ENCODE results near the gene SLC25A18.

The SLC25A18 gene

DNA sequence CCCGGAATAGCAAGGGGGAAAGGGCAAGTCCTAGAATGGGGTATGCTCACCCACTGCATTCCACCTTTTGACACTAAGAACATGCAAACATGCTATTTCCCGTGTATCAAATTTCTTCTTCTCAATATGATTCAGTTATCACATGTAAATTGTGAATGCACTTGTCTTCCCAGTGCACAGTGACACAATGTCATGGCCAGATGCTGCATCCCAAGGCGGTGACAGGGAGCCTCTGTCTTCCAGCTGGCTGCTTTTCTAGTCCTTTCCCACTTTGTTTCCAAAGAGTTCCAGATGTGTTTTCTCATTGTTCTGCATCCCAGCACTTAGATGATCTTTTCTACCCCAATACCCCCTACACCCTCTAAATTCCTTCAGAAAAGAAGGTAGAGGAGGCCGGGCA lies 12.4 kb downstream of the SLC25A18 start:
- Histone ChIP-seq H2BK12ac (ENCODE audit: low read length) (no peak overlapping the region), H3K23ac (ENCODE audit: low read length) (no peak overlapping the region), H2BK120ac (ENCODE audit: insufficient read depth, low read length, poor library complexity) (no peak overlapping the region), H3K79me2 (ENCODE audit: control insufficient read depth, insufficient read depth, low read length, poor library complexity) (no peaks in the 10 kb centered on the region), H3K27ac (ENCODE audit: low read depth, low read length) (no peak overlapping the region), H2AK5ac (ENCODE audit: low read length) (no peak overlapping the region), H4K8ac (ENCODE audit: low read depth, low read length) (no peak overlapping the region), H3K14ac (ENCODE audit: low read length) (no peak overlapping the region), H3K4me2 (ENCODE audit: low read length) (no peak overlapping the region), H2BK5ac (ENCODE audit: low read depth, low read length, poor library complexity) (no peak overlapping the region), H3K27me3 (ENCODE audit: insufficient read depth, low read length) (no peaks in the 10 kb centered on the region), H3K18ac (ENCODE audit: low read length) (no peak overlapping the region), H3K9ac (ENCODE audit: low read length) (no peak overlapping the region), H3K9me3 (ENCODE audit: insufficient read depth, low read depth, low read length) (no peaks in the 10 kb centered on the region), H2AFZ (ENCODE audit: insufficient read depth, low read length, poor library complexity) (no peak overlapping the region), H4K12ac (ENCODE audit: low read depth, low read length) (no peak overlapping the region), H4K91ac (ENCODE audit: low read depth, low read length) (no peak overlapping the region), H3K36me3 (ENCODE audit: control insufficient read depth in 1 of 2, insufficient read depth in 2 of 2, low read length in 2 of 2) (no peaks in the 10 kb centered on the region), H3K4ac (ENCODE audit: low read depth, low read length) (no peak overlapping the region), H3K79me1 (ENCODE audit: low read length) (no peaks in the 10 kb centered on the region), H3K4me1 (ENCODE audit: control insufficient read depth in 1 of 2, insufficient read depth in 2 of 2, low read length in 2 of 2) (peaks cover 14 to 16% of the 10 kb centered on the region in 2 experiments), H3K4me3 (ENCODE audit: low read depth, low read length) (no peak overlapping the region)
- DNase-seq, result no peak
- WGBS (ENCODE audit: extremely low coverage, insufficient coverage, insufficient read length), result no CpG with 5 or more reads among the region's 4 CpGs

DNA sequence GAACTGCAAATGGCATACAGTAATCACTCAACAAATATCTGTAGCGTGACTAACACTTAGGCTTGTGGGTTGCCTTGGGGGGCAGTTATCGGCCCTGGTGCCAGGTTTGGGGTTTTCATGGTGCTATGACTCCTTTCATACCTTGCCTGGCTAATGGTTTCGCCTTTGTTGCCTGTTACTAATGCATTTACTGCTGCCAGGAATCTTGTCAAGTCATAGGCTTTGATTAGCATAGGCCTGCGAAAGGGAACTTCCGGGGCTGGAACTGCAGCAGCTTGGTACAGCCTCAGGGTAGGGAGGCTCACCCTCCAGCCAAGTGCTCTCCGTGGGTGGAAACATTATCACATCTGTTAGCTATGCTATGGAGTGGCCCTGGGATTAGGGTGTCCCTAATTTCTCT lies 13.2 kb downstream of the SLC25A18 start:
- Histone ChIP-seq H3K4me2 (ENCODE audit: low read length) (no peak overlapping the region), H2AK5ac (ENCODE audit: low read length) (no peak overlapping the region), H4K91ac (ENCODE audit: low read depth, low read length) (no peak overlapping the region), H3K14ac (ENCODE audit: low read length) (no peak overlapping the region), H3K9ac (ENCODE audit: low read length) (no peak overlapping the region), H3K18ac (ENCODE audit: low read length) (no peak overlapping the region), H3K4me3 (ENCODE audit: low read depth, low read length) (no peak overlapping the region), H2BK12ac (ENCODE audit: low read length) (no peak overlapping the region), H3K27me3 (ENCODE audit: insufficient read depth, low read length) (no peaks in the 10 kb centered on the region), H3K23ac (ENCODE audit: low read length) (no peak overlapping the region), H4K8ac (ENCODE audit: low read depth, low read length) (peak overlapping the region; percentile 50), H4K12ac (ENCODE audit: low read depth, low read length) (no peak overlapping the region), H3K4me1 (ENCODE audit: control insufficient read depth in 1 of 2, insufficient read depth in 2 of 2, low read length in 2 of 2) (peaks cover 8 to 11% of the 10 kb centered on the region in 2 experiments), H3K79me2 (ENCODE audit: control insufficient read depth, insufficient read depth, low read length, poor library complexity) (no peaks in the 10 kb centered on the region), H2AFZ (ENCODE audit: insufficient read depth, low read length, poor library complexity) (peak overlapping the region; percentile 43), H2BK120ac (ENCODE audit: insufficient read depth, low read length, poor library complexity) (no peak overlapping the region), H3K36me3 (ENCODE audit: control insufficient read depth in 1 of 2, insufficient read depth in 2 of 2, low read length in 2 of 2) (no peaks in the 10 kb centered on the region), H3K27ac (ENCODE audit: low read depth, low read length) (no peak overlapping the region), H3K9me3 (ENCODE audit: insufficient read depth, low read depth, low read length) (no peaks in the 10 kb centered on the region), H3K4ac (ENCODE audit: low read depth, low read length) (no peak overlapping the region), H2BK5ac (ENCODE audit: low read depth, low read length, poor library complexity) (no peak overlapping the region), H3K79me1 (ENCODE audit: low read length) (no peaks in the 10 kb centered on the region)
- no CpG with 5 or more reads among the region's 6 CpGs for WGBS (ENCODE audit: extremely low coverage, insufficient coverage, insufficient read length)
- DNase-seq, result peak; percentile 69 to 73

DNA sequence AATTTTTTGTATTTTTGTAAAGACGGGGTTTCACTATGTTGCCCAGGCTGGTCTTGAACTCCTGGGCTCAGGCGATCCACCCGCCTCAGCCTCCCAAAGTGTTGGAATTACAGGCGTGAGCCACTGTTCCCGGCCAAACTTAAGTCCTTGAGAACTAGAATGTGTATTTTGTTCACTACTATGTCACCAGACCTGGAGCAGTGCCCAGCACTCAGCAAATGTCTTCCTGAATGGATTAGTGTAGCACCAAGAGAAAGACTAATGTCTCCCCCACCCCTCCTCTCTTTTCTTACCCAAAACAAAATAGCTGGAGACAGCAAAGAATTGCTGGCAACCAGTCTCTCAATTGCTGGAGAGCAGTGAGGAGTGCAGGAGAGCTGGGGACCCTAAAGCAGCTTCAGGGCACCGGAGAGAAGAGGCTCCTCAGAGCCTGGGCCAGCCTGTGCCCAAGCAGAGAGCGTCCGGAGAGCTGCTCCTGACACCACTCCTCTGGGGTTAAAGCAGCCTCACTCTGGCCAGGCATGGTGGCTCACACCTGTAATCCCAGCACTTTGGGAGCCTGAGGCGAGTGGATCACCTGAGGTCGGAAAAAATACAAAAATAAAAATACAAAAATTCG lies 14.9 kb downstream of the SLC25A18 start:
- no peak overlapping the region for H2BK5ac ChIP-seq (ENCODE audit: low read depth, low read length, poor library complexity)
- H3K79me1 ChIP-seq (ENCODE audit: low read length), result no peaks in the 10 kb centered on the region
- no peaks in the 10 kb centered on the region for H3K9me3 ChIP-seq (ENCODE audit: insufficient read depth, low read depth, low read length)
- H3K23ac ChIP-seq (ENCODE audit: low read length), result no peak overlapping the region
- no peak overlapping the region for H3K9ac ChIP-seq (ENCODE audit: low read length)
- no peak overlapping the region for H3K4ac ChIP-seq (ENCODE audit: low read depth, low read length)
- H3K27me3 ChIP-seq (ENCODE audit: insufficient read depth, low read length), result no peaks in the 10 kb centered on the region
- H2BK12ac ChIP-seq (ENCODE audit: low read length), result no peak overlapping the region
- WGBS (ENCODE audit: extremely low coverage, insufficient coverage, insufficient read length), result no CpG with 5 or more reads among the region's 11 CpGs
- H3K36me3 ChIP-seq (ENCODE audit: control insufficient read depth in 1 of 2, insufficient read depth in 2 of 2, low read length in 2 of 2), result peaks cover 0 to 4% of the 10 kb centered on the region in 2 experiments
- H3K18ac ChIP-seq (ENCODE audit: low read length), result no peak overlapping the region
- H3K4me1 ChIP-seq (ENCODE audit: control insufficient read depth in 1 of 2, insufficient read depth in 2 of 2, low read length in 2 of 2), result peaks cover 7 to 8% of the 10 kb centered on the region in 2 experiments
- no peak overlapping the region for H4K91ac ChIP-seq (ENCODE audit: low read depth, low read length)
- DNase-seq, result no peak
- H3K79me2 ChIP-seq (ENCODE audit: control insufficient read depth, insufficient read depth, low read length, poor library complexity), result no peaks in the 10 kb centered on the region
- no peak overlapping the region for H3K4me3 ChIP-seq (ENCODE audit: low read depth, low read length)
- H4K12ac ChIP-seq (ENCODE audit: low read depth, low read length), result no peak overlapping the region
- no peak overlapping the region for H2AFZ ChIP-seq (ENCODE audit: insufficient read depth, low read length, poor library complexity)
- H3K14ac ChIP-seq (ENCODE audit: low read length), result no peak overlapping the region
- no peak overlapping the region for H2AK5ac ChIP-seq (ENCODE audit: low read length)
- no peak overlapping the region for H4K8ac ChIP-seq (ENCODE audit: low read depth, low read length)
- no peak overlapping the region for H3K27ac ChIP-seq (ENCODE audit: low read depth, low read length)
- H2BK120ac ChIP-seq (ENCODE audit: insufficient read depth, low read length, poor library complexity), result no peak overlapping the region
- H3K4me2 ChIP-seq (ENCODE audit: low read length), result no peak overlapping the region

DNA sequence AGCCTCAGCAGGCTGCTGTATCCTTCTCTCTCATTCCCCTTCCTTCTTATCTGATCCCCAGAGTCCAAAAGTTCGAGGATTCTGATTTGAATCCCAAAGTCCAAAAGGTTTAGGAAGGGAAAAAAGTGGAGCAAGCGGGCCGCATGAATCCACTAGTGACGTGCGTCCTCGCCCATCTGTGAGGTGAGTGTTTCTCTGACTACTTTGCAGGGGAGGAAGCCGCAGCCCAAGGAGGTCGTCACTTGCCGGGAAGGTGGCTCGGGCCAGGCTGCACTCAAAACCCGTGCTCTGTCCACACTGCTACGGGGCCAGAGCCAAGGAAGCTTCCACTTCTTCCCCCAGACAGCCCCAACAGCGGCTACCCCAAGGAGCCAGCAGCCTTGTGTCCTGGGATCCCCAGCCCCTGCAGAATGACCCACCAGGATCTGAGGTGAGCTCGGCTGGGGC lies 16.3 kb downstream of the SLC25A18 start:
- Histone ChIP-seq H3K9ac (ENCODE audit: low read length) (no peak overlapping the region), H3K27ac (ENCODE audit: low read depth, low read length) (no peak overlapping the region), H3K14ac (ENCODE audit: low read length) (no peak overlapping the region), H3K36me3 (ENCODE audit: control insufficient read depth in 1 of 2, insufficient read depth in 2 of 2, low read length in 2 of 2) (peaks cover 0 to 7% of the 10 kb centered on the region in 2 experiments), H4K8ac (ENCODE audit: low read depth, low read length) (no peak overlapping the region), H3K9me3 (ENCODE audit: insufficient read depth, low read depth, low read length) (no peaks in the 10 kb centered on the region), H2BK5ac (ENCODE audit: low read depth, low read length, poor library complexity) (no peak overlapping the region), H2AFZ (ENCODE audit: insufficient read depth, low read length, poor library complexity) (no peak overlapping the region), H3K4me1 (ENCODE audit: control insufficient read depth in 1 of 2, insufficient read depth in 2 of 2, low read length in 2 of 2) (peaks cover 4 to 8% of the 10 kb centered on the region in 2 experiments), H3K23ac (ENCODE audit: low read length) (no peak overlapping the region), H3K4me2 (ENCODE audit: low read length) (no peak overlapping the region), H3K4ac (ENCODE audit: low read depth, low read length) (no peak overlapping the region), H3K79me2 (ENCODE audit: control insufficient read depth, insufficient read depth, low read length, poor library complexity) (no peaks in the 10 kb centered on the region), H2BK12ac (ENCODE audit: low read length) (no peak overlapping the region), H2BK120ac (ENCODE audit: insufficient read depth, low read length, poor library complexity) (no peak overlapping the region), H4K91ac (ENCODE audit: low read depth, low read length) (no peak overlapping the region), H3K18ac (ENCODE audit: low read length) (no peak overlapping the region), H4K12ac (ENCODE audit: low read depth, low read length) (no peak overlapping the region), H3K4me3 (ENCODE audit: low read depth, low read length) (no peak overlapping the region), H2AK5ac (ENCODE audit: low read length) (no peak overlapping the region), H3K27me3 (ENCODE audit: insufficient read depth, low read length) (no peaks in the 10 kb centered on the region), H3K79me1 (ENCODE audit: low read length) (no peaks in the 10 kb centered on the region)
- no CpG with 5 or more reads among the region's 14 CpGs for WGBS (ENCODE audit: extremely low coverage, insufficient coverage, insufficient read length)
- DNase-seq, result no peak

Measured in trophoblast cell (in vitro differentiated cells and primary cell).